ENCODE results near the gene FRMD6. TPM values are rescaled to one million over a fixed set of nuclear protein-coding genes. Genes with fewer than 3 reads are reported as not detected.

Gene FRMD6
- total RNA-seq, 1 donor from 2014 or later = 228 TPM

- TF ChIP-seq, protein P1, sequence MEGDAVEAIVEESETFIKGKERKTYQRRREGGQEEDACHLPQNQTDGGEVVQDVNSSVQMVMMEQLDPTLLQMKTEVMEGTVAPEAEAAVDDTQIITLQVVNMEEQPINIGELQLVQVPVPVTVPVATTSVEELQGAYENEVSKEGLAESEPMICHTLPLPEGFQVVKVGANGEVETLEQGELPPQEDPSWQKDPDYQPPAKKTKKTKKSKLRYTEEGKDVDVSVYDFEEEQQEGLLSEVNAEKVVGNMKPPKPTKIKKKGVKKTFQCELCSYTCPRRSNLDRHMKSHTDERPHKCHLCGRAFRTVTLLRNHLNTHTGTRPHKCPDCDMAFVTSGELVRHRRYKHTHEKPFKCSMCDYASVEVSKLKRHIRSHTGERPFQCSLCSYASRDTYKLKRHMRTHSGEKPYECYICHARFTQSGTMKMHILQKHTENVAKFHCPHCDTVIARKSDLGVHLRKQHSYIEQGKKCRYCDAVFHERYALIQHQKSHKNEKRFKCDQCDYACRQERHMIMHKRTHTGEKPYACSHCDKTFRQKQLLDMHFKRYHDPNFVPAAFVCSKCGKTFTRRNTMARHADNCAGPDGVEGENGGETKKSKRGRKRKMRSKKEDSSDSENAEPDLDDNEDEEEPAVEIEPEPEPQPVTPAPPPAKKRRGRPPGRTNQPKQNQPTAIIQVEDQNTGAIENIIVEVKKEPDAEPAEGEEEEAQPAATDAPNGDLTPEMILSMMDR (IDR thresholded peaks at IDR 0.05; ENCODE audit: insufficient read depth, low read length, poor library complexity, severe bottlenecking) = no peak
- Histone ChIP-seq H3K36me3 (ENCODE audit: control insufficient read depth, insufficient read depth, low read length) (no peaks in the 10 kb centered on the region), H3K4me3 (ENCODE audit: low read depth, low read length) (no peak overlapping the region), H3K27me3 (ENCODE audit: control insufficient read depth, insufficient read depth, low read length) (no peaks in the 10 kb centered on the region)
- DNase-seq (ENCODE audit: low read depth) = no peak
Measured at GRCh38 chr14:51774209-51774608, 122.5 kb downstream of the FRMD6 start.

DNA sequence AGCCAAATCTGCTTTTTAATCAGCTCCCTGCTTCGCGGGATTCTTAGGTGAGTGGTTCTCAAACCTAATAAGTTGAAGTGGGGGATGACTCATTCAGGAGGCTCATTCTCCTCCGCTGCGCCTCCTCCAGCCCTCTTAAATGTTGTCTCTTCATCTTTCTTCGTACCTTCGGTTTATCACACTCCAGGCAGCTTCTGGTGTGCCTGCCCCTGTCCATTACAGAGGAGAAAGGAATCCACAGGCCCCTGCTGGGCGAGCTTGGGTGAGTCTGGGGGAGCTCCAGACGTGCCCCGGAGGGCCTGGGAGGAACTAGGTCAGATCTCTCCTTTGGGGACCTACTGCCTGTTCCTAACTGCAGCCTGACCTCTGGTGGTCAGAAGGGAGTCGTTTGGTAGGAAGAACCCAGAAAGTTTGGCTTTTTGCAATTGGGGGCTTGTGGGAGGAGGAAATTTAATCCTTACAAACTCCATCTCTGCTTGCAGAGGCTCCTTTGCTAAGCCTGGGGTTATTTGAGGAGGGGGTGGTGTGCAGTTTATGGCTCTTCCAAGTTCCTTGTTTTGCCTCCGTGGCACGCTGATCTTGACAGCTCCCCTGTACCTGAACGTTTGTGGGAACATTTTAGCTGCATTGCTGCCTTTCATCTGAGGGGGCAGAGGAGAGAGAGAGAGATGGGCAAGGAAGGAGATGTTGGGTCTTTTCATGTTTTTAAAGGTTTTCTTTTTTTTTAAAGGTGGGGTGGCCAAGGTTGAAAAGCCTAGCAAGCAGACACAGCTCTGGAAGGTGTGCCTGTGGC, 124.6 kb downstream of the FRMD6 start:
- TF ChIP-seq, protein P1 (IDR thresholded peaks at IDR 0.05; ENCODE audit: insufficient read depth, low read length, poor library complexity, severe bottlenecking) = peak; percentile 76
- peak; percentile 14 for DNase-seq (ENCODE audit: low read depth)
- Histone ChIP-seq H3K27me3 (ENCODE audit: control insufficient read depth, insufficient read depth, low read length) (no peaks in the 10 kb centered on the region), H3K36me3 (ENCODE audit: control insufficient read depth, insufficient read depth, low read length) (no peaks in the 10 kb centered on the region), H3K4me3 (ENCODE audit: low read depth, low read length) (no peak overlapping the region)

DNA sequence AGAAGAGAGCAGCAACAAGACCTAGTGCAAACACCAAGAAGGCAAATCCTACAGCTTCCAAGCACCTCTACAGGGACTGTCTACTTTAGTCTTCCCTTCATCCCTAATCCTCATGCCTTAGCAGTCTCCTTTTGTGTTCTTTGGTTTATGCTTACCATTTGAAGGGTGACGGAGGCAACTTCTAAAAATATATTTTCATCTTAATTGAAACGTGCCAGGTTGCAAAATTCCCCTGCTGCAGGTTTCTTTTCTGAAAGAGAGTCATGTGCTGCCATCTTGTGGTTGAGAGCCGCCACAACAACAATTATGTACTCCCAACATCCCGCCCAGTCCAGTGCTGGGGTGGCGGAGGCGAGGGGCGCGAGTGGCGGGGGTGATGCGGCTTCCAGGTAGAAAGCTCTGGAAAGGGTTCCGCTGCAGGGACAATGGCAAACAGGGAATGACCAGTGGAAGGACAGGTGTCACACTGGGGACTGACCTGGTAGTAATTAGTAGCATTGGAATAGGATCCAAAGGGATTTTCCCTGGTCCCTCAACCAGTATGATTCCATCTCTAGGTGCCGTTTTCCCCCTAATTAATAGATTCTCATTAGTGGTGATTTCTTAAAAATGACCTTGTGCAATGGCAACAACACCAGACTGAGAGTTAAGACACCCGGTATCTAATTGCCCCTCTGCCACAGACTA, 128.4 kb downstream of the FRMD6 start:
- Histone ChIP-seq H3K4me3 (ENCODE audit: low read depth, low read length) (no peak overlapping the region), H3K36me3 (ENCODE audit: control insufficient read depth, insufficient read depth, low read length) (no peaks in the 10 kb centered on the region), H3K27me3 (ENCODE audit: control insufficient read depth, insufficient read depth, low read length) (no peaks in the 10 kb centered on the region)
- TF ChIP-seq, protein P1 (IDR thresholded peaks at IDR 0.05; ENCODE audit: insufficient read depth, low read length, poor library complexity, severe bottlenecking) = peak; percentile 72
- no peak for DNase-seq (ENCODE audit: low read depth)

Other genes starting within 250 kb of the FRMD6 start
- 3.3 and 4.1 TPM in 2 replicates for gene GNG2, start 208.7 kb downstream of the FRMD6 start, total RNA-seq